Muscle layer of duodenum (tissue), 2 donors: Measurements from ENCODE around the gene SDHB.

Source experiments
- H3K27ac ChIP-seq: one replicate; pipeline ENCODE4 v1.7.0; 2013; ENCODE audit warnings: mild to moderate bottlenecking, low read length
- H3K27me3 ChIP-seq: one replicate; pipeline ENCODE4 v1.7.0; 2013; ENCODE audit warnings: low read depth, mild to moderate bottlenecking, control low read depth, low read length
- H3K36me3 ChIP-seq, 2 donors: one replicate each; pipeline ENCODE4 v1.7.0; 2013; ENCODE audit warnings: low read length in 2 of 2, control low read depth in 1 of 2, mild to moderate bottlenecking in 1 of 2; ENCODE audit not compliant: insufficient read depth in 2 of 2, control insufficient read depth in 1 of 2
- H3K4me1 ChIP-seq, 2 donors: one replicate each; pipeline ENCODE4 v1.7.0; 2013; ENCODE audit warnings: low read length in 2 of 2, mild to moderate bottlenecking in 2 of 2, control low read depth in 1 of 2, moderate library complexity in 1 of 2; ENCODE audit not compliant: insufficient read depth in 2 of 2, control insufficient read depth in 1 of 2
- H3K4me3 ChIP-seq, 2 donors: one replicate each; pipeline ENCODE4 v1.7.0; 2013; ENCODE audit warnings: low read length in 2 of 2, low read depth in 1 of 2, mild to moderate bottlenecking in 1 of 2
- H3K9me3 ChIP-seq, 2 donors: one replicate each; pipeline ENCODE4 v1.7.0; 2013; ENCODE audit warnings: low read length in 2 of 2, control low read depth in 1 of 2, mild to moderate bottlenecking in 1 of 2; ENCODE audit not compliant: control insufficient read depth in 1 of 2
- donor health status: healthy.

The SDHB gene

DNA sequence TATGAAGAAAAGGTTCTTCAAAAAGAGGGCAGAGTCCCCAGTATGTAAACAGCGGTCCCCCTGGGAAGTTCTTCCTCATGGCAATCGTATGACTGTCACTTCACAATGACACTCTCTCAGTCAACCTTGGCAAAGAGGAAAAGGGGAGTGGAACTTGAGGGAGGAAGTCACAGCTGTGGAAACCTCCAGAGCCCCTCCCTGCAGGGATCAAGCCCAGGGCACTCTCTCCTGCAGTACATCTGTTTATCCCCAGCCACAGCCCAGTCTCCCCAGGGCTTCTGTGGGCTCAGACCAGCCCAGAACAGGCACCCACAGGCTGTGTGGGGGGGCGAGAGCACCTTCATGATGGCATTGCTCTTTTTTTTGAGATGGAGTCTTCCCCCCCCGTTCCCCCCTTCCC is 44.1 kb downstream of the SDHB start:
- H3K27me3 ChIP-seq, result no peaks in the 10 kb centered on the region
- H3K36me3 ChIP-seq, result peaks cover 0 to 8% of the 10 kb centered on the region in 2 donors
- H3K4me3 ChIP-seq, result no peak overlapping the region
- H3K27ac ChIP-seq, result no peak overlapping the region
- H3K9me3 ChIP-seq, result no peaks in the 10 kb centered on the region
- H3K4me1 ChIP-seq, result peaks cover 6 to 27% of the 10 kb centered on the region in 2 donors

DNA sequence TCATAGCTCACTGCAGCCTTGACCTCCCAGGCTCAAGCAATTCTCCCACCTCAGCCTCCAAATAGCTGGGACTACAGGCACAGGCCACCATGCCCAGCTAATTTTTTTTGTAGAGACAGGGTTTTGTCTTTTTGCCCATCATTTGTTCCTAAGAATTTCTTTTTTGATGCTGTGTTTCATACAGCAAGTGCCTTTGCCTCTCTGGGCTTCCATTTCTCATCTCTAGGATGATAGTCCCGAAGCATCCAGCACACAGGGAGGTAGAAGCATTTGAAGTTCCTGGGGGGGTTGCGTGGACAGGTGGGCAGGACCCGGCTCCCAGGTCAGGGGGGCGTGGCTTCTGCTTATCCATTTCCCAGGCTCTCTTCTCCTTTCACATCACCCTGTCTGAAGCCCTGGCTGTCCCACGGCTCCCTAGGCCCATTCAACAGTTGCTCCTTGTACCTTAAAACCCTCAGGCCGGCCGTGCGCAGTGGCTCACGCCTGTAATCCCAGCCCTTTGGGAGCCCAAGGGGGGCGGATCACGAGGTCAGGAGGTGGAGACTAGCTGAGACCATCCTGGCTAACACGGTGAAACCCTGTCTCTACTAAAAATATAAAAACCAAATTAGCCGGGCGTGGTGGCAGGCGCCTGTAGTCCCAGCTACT is 45.5 kb downstream of the SDHB start:
- Histone ChIP-seq H3K4me1 (peaks cover 6 to 27% of the 10 kb centered on the region in 2 donors), H3K9me3 (no peaks in the 10 kb centered on the region), H3K4me3 (no peak overlapping the region), H3K27me3 (no peaks in the 10 kb centered on the region), H3K27ac (no peak overlapping the region), H3K36me3 (peaks cover 8 to 18% of the 10 kb centered on the region in 2 donors)

GRCh38 chr1:17007121-17007520 is 46.7 kb downstream of the SDHB start:
- Histone ChIP-seq H3K4me1 (peaks cover 6 to 23% of the 10 kb centered on the region in 2 donors), H3K4me3 (no peak overlapping the region), H3K27me3 (no peaks in the 10 kb centered on the region), H3K36me3 (peaks cover 15 to 30% of the 10 kb centered on the region in 2 donors), H3K27ac (no peak overlapping the region), H3K9me3 (no peaks in the 10 kb centered on the region)

- H3K27me3 ChIP-seq, result no peaks in the 10 kb centered on the region
- H3K36me3 ChIP-seq, result peaks cover 18 to 38% of the 10 kb centered on the region in 2 donors
- no peaks in the 10 kb centered on the region for H3K9me3 ChIP-seq
- no peak overlapping the region for H3K4me3 ChIP-seq
- peaks cover 1 to 10% of the 10 kb centered on the region in 2 donors for H3K4me1 ChIP-seq
- H3K27ac ChIP-seq, result no peak overlapping the region
These were observed 48.5 kb downstream of the SDHB start for GRCh38 chr1:17005365-17005740.

- Histone ChIP-seq H3K4me1 (peaks cover 0 to 4% of the 10 kb centered on the region in 2 donors), H3K27ac (no peak overlapping the region), H3K4me3 (no peak overlapping the region), H3K27me3 (no peaks in the 10 kb centered on the region), H3K36me3 (peaks cover 18 to 41% of the 10 kb centered on the region in 2 donors), H3K9me3 (no peaks in the 10 kb centered on the region)
These were observed 49.1 kb downstream of the SDHB start for GRCh38 chr1:17004466-17005364.

DNA sequence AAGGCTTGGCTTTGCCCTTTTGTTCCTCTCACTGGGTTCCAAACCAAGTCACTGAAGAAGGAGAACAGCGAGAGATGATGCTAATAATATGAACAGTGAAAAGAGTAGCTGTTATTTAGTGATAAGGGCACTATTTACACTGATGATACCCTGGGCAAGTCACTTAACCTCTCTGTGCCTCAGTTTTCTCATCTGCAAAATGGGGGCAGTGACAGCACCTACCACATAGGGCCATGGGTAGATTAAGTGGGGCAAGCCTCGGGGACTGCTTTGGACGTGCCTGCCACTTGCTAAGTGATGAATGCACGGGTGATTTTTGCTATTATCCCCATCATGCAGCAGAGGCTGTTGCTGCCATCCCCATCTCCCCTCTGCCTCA is 51.3 kb downstream of the SDHB start:
- no peaks in the 10 kb centered on the region for H3K9me3 ChIP-seq
- H3K27ac ChIP-seq, result no peak overlapping the region
- H3K36me3 ChIP-seq, result peaks cover 25 to 53% of the 10 kb centered on the region in 2 donors
- H3K4me1 ChIP-seq, result no peaks in the 10 kb centered on the region
- H3K27me3 ChIP-seq, result no peaks in the 10 kb centered on the region
- H3K4me3 ChIP-seq, result no peak overlapping the region

- Histone ChIP-seq H3K4me1 (no peaks in the 10 kb centered on the region), H3K4me3 (no peak overlapping the region), H3K36me3 (peaks cover 25 to 56% of the 10 kb centered on the region in 2 donors), H3K9me3 (no peaks in the 10 kb centered on the region), H3K27ac (no peak overlapping the region), H3K27me3 (no peaks in the 10 kb centered on the region)
These were observed 51.9 kb downstream of the SDHB start for GRCh38 chr1:17001760-17002523.

GRCh38 chr1:16999863-17000262 is 54.0 kb downstream of the SDHB start:
- Histone ChIP-seq H3K27me3 (no peaks in the 10 kb centered on the region), H3K4me3 (no peak overlapping the region), H3K27ac (no peak overlapping the region), H3K36me3 (peaks cover 25 to 64% of the 10 kb centered on the region in 2 donors), H3K4me1 (no peaks in the 10 kb centered on the region), H3K9me3 (no peaks in the 10 kb centered on the region)

DNA sequence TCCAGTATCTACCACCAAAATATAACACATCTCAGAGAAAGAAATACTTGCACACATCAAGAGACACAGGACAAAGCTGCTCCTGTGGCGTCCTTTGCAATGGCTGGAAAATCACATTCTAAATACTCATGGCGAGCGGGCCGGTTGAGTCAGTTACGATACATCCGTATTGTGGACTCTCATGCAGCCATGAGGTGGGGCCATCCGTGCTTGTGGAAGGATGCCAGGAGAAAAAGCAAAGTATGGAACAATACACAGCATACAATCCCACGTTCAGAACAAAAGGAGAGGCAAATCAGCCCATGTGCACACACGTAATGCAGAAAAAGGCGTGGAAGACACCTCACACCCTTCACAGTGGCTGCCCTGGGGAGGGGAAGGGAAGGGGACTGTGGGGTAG is 55.2 kb downstream of the SDHB start:
- Histone ChIP-seq H3K36me3 (peaks cover 18 to 52% of the 10 kb centered on the region in 2 donors), H3K27me3 (no peaks in the 10 kb centered on the region), H3K4me3 (no peak overlapping the region), H3K27ac (no peak overlapping the region), H3K4me1 (no peaks in the 10 kb centered on the region), H3K9me3 (no peaks in the 10 kb centered on the region)

DNA sequence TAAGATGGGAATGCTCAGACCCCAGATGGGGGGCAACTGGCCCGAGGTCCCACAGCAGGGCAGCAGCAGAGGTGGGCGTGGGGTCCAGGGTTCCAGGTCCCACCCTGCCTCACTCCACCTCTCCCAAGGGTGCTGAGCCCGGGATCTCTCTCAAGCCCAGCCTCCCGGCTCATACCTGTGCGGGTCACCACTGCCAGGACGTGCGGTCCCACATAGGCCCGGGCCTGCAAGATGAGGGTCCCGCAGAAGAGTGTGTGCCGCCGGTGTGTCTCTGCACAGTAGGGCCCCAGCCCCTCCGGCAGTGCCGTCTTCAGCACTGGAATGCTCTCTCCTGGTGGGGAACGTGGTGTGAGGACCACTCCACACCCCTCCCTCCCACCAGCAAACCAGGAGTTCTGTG is 57.0 kb downstream of the SDHB start:
- H3K27ac ChIP-seq, result no peak overlapping the region
- H3K27me3 ChIP-seq, result no peaks in the 10 kb centered on the region
- H3K9me3 ChIP-seq, result no peaks in the 10 kb centered on the region
- H3K36me3 ChIP-seq, result peaks cover 10 to 38% of the 10 kb centered on the region in 2 donors
- no peak overlapping the region for H3K4me3 ChIP-seq
- no peaks in the 10 kb centered on the region for H3K4me1 ChIP-seq

GRCh38 chr1:16993521-16994038 is 60.3 kb downstream of the SDHB start:
- no peak overlapping the region for H3K27ac ChIP-seq
- no peak overlapping the region for H3K4me3 ChIP-seq
- no peaks in the 10 kb centered on the region for H3K9me3 ChIP-seq
- H3K4me1 ChIP-seq, result no peaks in the 10 kb centered on the region
- no peaks in the 10 kb centered on the region for H3K27me3 ChIP-seq
- peaks cover 4 to 30% of the 10 kb centered on the region in 2 donors for H3K36me3 ChIP-seq
